ENCODE results near the gene EIF2B4. TPM values are rescaled to one million over a fixed set of nuclear protein-coding genes. Genes with fewer than 3 reads are reported as not detected.

EIF2B4 gene
- total and polyA plus RNA-seq, 2 of the 13 experiments (the other 11 are each of a cell fraction or from before 2014, with no cell fraction given), result 91.5 to 96.4 TPM

- TF ChIP-seq PREB (CRISPR knock-in tag; IDR thresholded peaks at IDR 0.05), result peak; percentile 81
- peak; percentile 87; the same call in 1 of the 2 replicates for TF ChIP-seq LBX2 (CRISPR knock-in tag; IDR thresholded peaks at IDR 0.05; ENCODE audit: borderline replicate concordance)
- TF ChIP-seq ISX (CRISPR knock-in tag; conservative IDR thresholded peaks at IDR 0.05), result peak; percentile 94; the same call in 1 of the 2 replicates
- peak; percentile 96 for TF ChIP-seq TBX2 (CRISPR knock-in tag; IDR thresholded peaks at IDR 0.05; ENCODE audit: borderline replicate concordance)
- peak; percentile 28 for TF ChIP-seq RARA (CRISPR knock-in tag; IDR thresholded peaks at IDR 0.05)
- peak; percentile 93 for TF ChIP-seq GFI1 (CRISPR knock-in tag; IDR thresholded peaks at IDR 0.05; ENCODE audit: borderline replicate concordance)
- TF ChIP-seq ZNF383 (CRISPR knock-in tag; IDR thresholded peaks at IDR 0.05; ENCODE audit: borderline replicate concordance), result no peak
- TF ChIP-seq PATZ1 (CRISPR knock-in tag; IDR thresholded peaks at IDR 0.05), result peak; percentile 73
- TF ChIP-seq USF2 (IDR thresholded peaks at IDR 0.05; ENCODE audit: low read depth, low read length), result no peak
- TF ChIP-seq USF2 (CRISPR knock-in tag; IDR thresholded peaks at IDR 0.05; ENCODE audit: borderline replicate concordance), result peak; percentile 54; the same call in 1 of the 2 replicates
- peak; percentile 98 for TF ChIP-seq TARDBP (CRISPR knock-in tag; IDR thresholded peaks at IDR 0.05)
- peak; percentile 98 for TF ChIP-seq CC2D1A (CRISPR knock-in tag; IDR thresholded peaks at IDR 0.05)
- peak; percentile 96 for TF ChIP-seq YY1 (IDR thresholded peaks at IDR 0.05; ENCODE audit: insufficient read depth, insufficient replicate concordance, low read depth, low read length)
- peak; percentile 98; the same call in 1 of the 2 replicates for TF ChIP-seq BRCA1 (CRISPR knock-in tag; IDR thresholded peaks at IDR 0.05)
- peak; percentile 100 for TF ChIP-seq REPIN1 (CRISPR knock-in tag; IDR thresholded peaks at IDR 0.05; ENCODE audit: borderline replicate concordance, low read depth)
- TF ChIP-seq ZNF589 (CRISPR knock-in tag; conservative IDR thresholded peaks at IDR 0.05), result peak; percentile 96
- no peak for TF ChIP-seq MAFK (conservative IDR thresholded peaks at IDR 0.05 in 1 of 2, IDR thresholded peaks at IDR 0.05 in 1 of 2; ENCODE audit: low read length in 2 of 2)
- TF ChIP-seq ZC3H13 (CRISPR knock-in tag; IDR thresholded peaks at IDR 0.05), result peak; percentile 97
- peak; percentile 69; the same call in 1 of the 2 replicates for TF ChIP-seq TFDP1 (CRISPR knock-in tag; IDR thresholded peaks at IDR 0.05; ENCODE audit: borderline replicate concordance)
- peak; percentile 87; the same call in 1 of the 2 replicates for TF ChIP-seq ZNF235 (CRISPR knock-in tag; IDR thresholded peaks at IDR 0.05; ENCODE audit: borderline replicate concordance)
- peak; percentile 68 for TF ChIP-seq SP5 (CRISPR knock-in tag; IDR thresholded peaks at IDR 0.05; ENCODE audit: borderline replicate concordance, low read depth)
- TF ChIP-seq FOXA1 (IDR thresholded peaks at IDR 0.05), result no peak
- peak; percentile 38 for TF ChIP-seq FOXA1 (CRISPR knock-in tag; IDR thresholded peaks at IDR 0.05)
Observed at GRCh38 chr2:27370026-27370815, at the start of gene EIF2B4, which contains the start of gene SNX17 (continued).
